PC-3 (cell line): Measurements from ENCODE around the gene PCDHB5. TPM values are rescaled to one million over a fixed set of nuclear protein-coding genes. Genes with fewer than 3 reads are reported as not detected.
"Not testable (repeated sequence)": the region's sequence is repeated elsewhere in the genome, so short reads cannot be mapped to it uniquely, and the experiment has no call there.

Experiments
- ATAC-seq: fragments of 200-7000 bp; cut with Tn5 transposase; 2 replicates; pipeline ENCODE4 v1.9.1; 2020; ENCODE audit warnings: mild to moderate bottlenecking, moderate library complexity
- BruUV-seq: library from RNA; stranded (reverse); fragments of 400-500 nt; replicated peaks from 2 replicates; lab custom pipeline; 2021; lab: Mats Ljungman, UMichigan
- CTCF ChIA-PET: fragments of 300-600 bp; sonication (Branson Sonifier 250); formaldehyde crosslinking; loops from one replicate; lab custom pipeline; 2022; ENCODE audit warnings: antibody characterized with exemption; lab: Charles Lee
- POLR2A ChIA-PET: fragments of 300-600 bp; sonication (Branson Sonifier 250); formaldehyde crosslinking; loops from one replicate; lab custom pipeline; 2022; ENCODE audit warnings: antibody characterized with exemption; ENCODE audit not compliant: unreplicated experiment; lab: Charles Lee
- DNase-seq: peaks from one replicate; pipeline ENCODE4 v3.0.0-alpha.2; 2015
- H2AFZ ChIP-seq: fragments of 300-600 bp; sonication (generic); 2 replicates; pipeline ENCODE4 v1.6.0; 2016; ENCODE audit warnings: antibody characterized with exemption, low read length
- H3F3A ChIP-seq: fragments of 300-600 bp; sonication (generic); one replicate; pipeline ENCODE4 v1.6.0; 2017; ENCODE audit warnings: antibody characterized with exemption, low read length, control low read depth, mild to moderate bottlenecking; ENCODE audit not compliant: unreplicated experiment
- H3K27ac ChIP-seq: fragments of 300-600 bp; sonication (generic); 2 replicates; pipeline ENCODE4 v1.5.1; 2016; ENCODE audit warnings: mild to moderate bottlenecking, low read length
- H3K27me3 ChIP-seq: fragments of 300-600 bp; sonication (generic); 2 replicates; pipeline ENCODE4 v1.6.1; 2016; ENCODE audit warnings: low read length, mixed read lengths
- H3K36me3 ChIP-seq: fragments of 300-600 bp; sonication (generic); 2 replicates; pipeline ENCODE4 v1.6.1; 2016; ENCODE audit warnings: low read depth, mixed run types, low read length, mixed read lengths
- H3K4me1 ChIP-seq: fragments of 300-600 bp; sonication (generic); 2 replicates; pipeline ENCODE4 v1.5.1; 2016; ENCODE audit warnings: low read length; ENCODE audit not compliant: insufficient read depth
- H3K4me2 ChIP-seq: fragments of 300-600 bp; sonication (generic); 2 replicates; pipeline ENCODE4 v1.6.0; 2016; ENCODE audit warnings: low read length
- H3K4me3 ChIP-seq: fragments of 300-600 bp; sonication (generic); 2 replicates; pipeline ENCODE4 v1.5.1; 2016; ENCODE audit warnings: mild to moderate bottlenecking, low read length, mixed read lengths
- H3K79me2 ChIP-seq: fragments of 300-600 bp; sonication (generic); 2 replicates; pipeline ENCODE4 v1.6.1; 2017; ENCODE audit warnings: low read length, mixed read lengths
- H3K9ac ChIP-seq: fragments of 300-600 bp; sonication (generic); 2 replicates; pipeline ENCODE4 v1.6.0; 2016; ENCODE audit warnings: mild to moderate bottlenecking, low read length
- H3K9me2 ChIP-seq: fragments of 300-600 bp; sonication (generic); replicated peaks from 2 replicates; pipeline ENCODE4 v1.6.1; 2016; ENCODE audit warnings: mixed run types, low read length, mixed read lengths
- H3K9me3 ChIP-seq: fragments of 300-600 bp; sonication (generic); 2 replicates; pipeline ENCODE4 v1.6.1; 2016; ENCODE audit warnings: low read length, mixed read lengths
- H4K20me1 ChIP-seq: fragments of 300-600 bp; sonication (generic); 2 replicates; pipeline ENCODE4 v1.6.1; 2016; ENCODE audit warnings: low read length, mixed read lengths
- EZH2 ChIP-seq: fragments of 300-600 bp; sonication (generic); IDR thresholded peaks from one replicate; pipeline ENCODE4 v1.6.1; 2017; ENCODE audit warnings: antibody characterized with exemption, mild to moderate bottlenecking, low read length; ENCODE audit not compliant: unreplicated experiment
- intact Hi-C: fragments of 100-400 bp; cut with micrococcal nuclease; formaldehyde crosslinking; loops from 2 replicates; pipeline ENCODE4 v1.9.0; 2023
- total RNA-seq: library from RNA; depleted of rRNA; stranded (reverse); fragments of >200 nt; gene quantifications from 2 replicates; pipeline ENCODE4 v1.2.3, GENCODE V29; 2014
- TF ChIP-seq, protein P1 (sequence below): fragments of 300-600 bp; sonication (generic); conservative IDR thresholded peaks from 2 replicates; pipeline ENCODE4 v1.5.1; 2017; ENCODE audit warnings: antibody characterized with exemption, low read depth, mild to moderate bottlenecking, low read length

Gene PCDHB5
- total RNA-seq, 1 experiment from 2014 or later: 0.69 TPM

DNA sequence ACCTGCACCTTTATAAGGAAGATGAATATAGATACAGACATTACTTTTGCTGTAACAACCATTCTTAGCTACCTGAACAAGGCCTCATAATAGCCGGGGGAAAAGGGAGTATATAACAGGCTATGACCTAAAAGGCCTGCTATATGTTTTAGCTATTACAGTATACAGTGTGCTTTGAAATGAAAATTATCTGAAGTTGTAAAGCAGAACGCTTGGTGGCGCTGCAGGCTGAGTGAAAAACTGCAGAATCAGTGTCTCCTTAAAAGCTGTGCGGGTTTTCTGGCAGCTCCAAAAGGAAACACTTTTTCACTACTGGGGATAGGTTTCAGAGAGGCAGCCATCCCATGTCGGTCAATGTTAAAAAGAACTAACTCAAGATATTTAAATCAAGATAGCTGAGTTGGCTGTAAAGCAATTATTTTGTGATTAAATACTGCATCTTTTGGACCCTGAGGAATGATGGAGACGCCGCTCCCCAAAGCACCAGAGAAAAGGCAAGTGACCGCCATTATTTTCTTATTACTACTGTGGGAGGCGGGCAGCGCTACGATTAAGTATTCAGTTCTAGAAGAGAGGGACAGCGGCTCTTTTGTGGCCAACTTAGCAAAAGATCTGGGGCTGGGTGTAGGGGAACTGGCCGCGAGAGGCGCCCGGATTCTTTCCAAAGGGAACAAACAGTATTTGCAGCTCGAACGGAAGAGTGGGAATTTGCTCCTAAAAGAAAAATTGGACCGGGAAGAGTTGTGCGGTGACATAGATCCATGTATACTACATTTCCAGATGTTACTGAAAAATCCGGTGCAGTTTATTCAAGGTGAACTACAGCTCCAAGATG, 20.8 kb downstream of the PCDHB5 start:
- H3K4me1 ChIP-seq: no peaks in the 10 kb centered on the region
- H3K9me3 ChIP-seq: no peaks in the 10 kb centered on the region
- no peak for TF ChIP-seq EZH2
- TF ChIP-seq, protein P1, sequence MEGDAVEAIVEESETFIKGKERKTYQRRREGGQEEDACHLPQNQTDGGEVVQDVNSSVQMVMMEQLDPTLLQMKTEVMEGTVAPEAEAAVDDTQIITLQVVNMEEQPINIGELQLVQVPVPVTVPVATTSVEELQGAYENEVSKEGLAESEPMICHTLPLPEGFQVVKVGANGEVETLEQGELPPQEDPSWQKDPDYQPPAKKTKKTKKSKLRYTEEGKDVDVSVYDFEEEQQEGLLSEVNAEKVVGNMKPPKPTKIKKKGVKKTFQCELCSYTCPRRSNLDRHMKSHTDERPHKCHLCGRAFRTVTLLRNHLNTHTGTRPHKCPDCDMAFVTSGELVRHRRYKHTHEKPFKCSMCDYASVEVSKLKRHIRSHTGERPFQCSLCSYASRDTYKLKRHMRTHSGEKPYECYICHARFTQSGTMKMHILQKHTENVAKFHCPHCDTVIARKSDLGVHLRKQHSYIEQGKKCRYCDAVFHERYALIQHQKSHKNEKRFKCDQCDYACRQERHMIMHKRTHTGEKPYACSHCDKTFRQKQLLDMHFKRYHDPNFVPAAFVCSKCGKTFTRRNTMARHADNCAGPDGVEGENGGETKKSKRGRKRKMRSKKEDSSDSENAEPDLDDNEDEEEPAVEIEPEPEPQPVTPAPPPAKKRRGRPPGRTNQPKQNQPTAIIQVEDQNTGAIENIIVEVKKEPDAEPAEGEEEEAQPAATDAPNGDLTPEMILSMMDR: peak; percentile 38; the same call in 1 of the 2 replicates
- ATAC-seq (no peak), DNase-seq (no peak)
- intact Hi-C loops: no loop called here
- no peaks in the 10 kb centered on the region for H4K20me1 ChIP-seq
- no peaks in the 10 kb centered on the region for H3F3A ChIP-seq
- H3K9me2 ChIP-seq: no peaks in the 10 kb centered on the region
- H3K4me3 ChIP-seq: no peak overlapping the region
- no peaks in the 10 kb centered on the region for H3K36me3 ChIP-seq
- no peak overlapping the region for H2AFZ ChIP-seq
- no peaks in the 10 kb centered on the region for H3K79me2 ChIP-seq
- no peak overlapping the region for H3K27ac ChIP-seq
- H3K4me2 ChIP-seq: no peak overlapping the region
- no TSS peak for BruUV-seq
- no peak overlapping the region for H3K9ac ChIP-seq
- ChIA-PET POLR2A (no interaction called here), CTCF (no interaction called here)
- H3K27me3 ChIP-seq: no peaks in the 10 kb centered on the region

DNA sequence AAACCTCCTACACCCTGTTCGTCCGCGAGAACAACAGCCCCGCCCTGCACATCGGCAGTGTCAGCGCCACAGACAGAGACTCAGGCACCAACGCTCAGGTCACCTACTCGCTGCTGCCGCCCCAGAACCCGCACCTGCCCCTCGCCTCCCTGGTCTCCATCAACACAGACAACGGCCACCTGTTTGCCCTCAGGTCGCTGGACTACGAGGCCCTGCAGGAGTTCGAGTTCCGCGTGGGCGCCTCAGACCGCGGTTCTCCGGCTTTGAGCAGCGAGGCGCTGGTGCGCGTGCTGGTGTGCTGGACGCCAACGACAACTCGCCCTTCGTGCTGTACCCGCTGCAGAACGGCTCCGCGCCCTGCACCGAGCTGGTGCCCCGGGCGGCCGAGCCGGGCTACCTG, 22.4 kb downstream of the PCDHB5 start:
- H3K4me2 ChIP-seq, H4K20me1 ChIP-seq, intact Hi-C loops, H3K4me1 ChIP-seq, H2AFZ ChIP-seq, CTCF ChIA-PET, BruUV-seq, POLR2A ChIA-PET, H3K27me3 ChIP-seq, ATAC-seq, H3K36me3 ChIP-seq, DNase-seq, H3K9me2 ChIP-seq, H3F3A ChIP-seq, H3K79me2 ChIP-seq, H3K9ac ChIP-seq, H3K27ac ChIP-seq, H3K9me3 ChIP-seq, H3K4me3 ChIP-seq: not testable (repeated sequence)

DNA sequence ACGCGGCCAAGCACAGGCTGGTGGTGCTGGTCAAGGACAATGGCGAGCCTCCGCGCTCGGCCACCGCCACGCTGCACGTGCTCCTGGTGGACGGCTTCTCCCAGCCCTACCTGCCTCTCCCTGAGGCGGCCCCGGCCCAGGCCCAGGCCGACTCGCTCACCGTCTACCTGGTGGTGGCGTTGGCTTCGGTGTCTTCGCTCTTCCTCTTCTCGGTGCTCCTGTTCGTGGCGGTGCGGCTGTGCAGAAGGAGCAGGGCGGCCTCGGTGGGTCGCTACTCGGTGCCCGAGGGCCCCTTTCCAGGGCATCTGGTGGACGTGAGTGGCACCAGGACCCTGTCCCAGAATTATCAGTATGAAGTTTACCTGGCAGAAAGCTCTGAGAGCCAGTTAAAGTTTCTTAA, 22.9 kb downstream of the PCDHB5 start:
- H3K4me2 ChIP-seq, H3K9me3 ChIP-seq, H3K4me1 ChIP-seq, H3K36me3 ChIP-seq, H3K4me3 ChIP-seq, H4K20me1 ChIP-seq, DNase-seq, H3K27me3 ChIP-seq, CTCF ChIA-PET, ATAC-seq, H3K9me2 ChIP-seq, H2AFZ ChIP-seq, H3K79me2 ChIP-seq, H3F3A ChIP-seq, H3K27ac ChIP-seq, intact Hi-C loops, H3K9ac ChIP-seq, BruUV-seq: not testable (repeated sequence)
- POLR2A ChIA-PET: interaction anchor here (0.6 kb wide), 1 partner anchor 25 kb away, joined by 3 read pairs; no protein-coding TSS in a partner anchor
